Ovary (tissue), 9 donors: Measurements from ENCODE around the gene NKD2. TPM values are rescaled to one million over a fixed set of nuclear protein-coding genes. Genes with fewer than 3 reads are reported as not detected.
A peak's percentile ranks its signal among the peaks of the same experiment; 100 is the strongest.

Experiments used
- DNase-seq, 5 donors: peaks; one replicate each; pipeline ENCODE4 v3.0.0-alpha.2; 2019 to 2020
- H3K27ac ChIP-seq, 2 donors: fragments of 200-600 bp; one replicate each; pipeline versions ENCODE4 v1.5.1 to v1.8.0; 2019 to 2022
- H3K27me3 ChIP-seq: fragments of 200-600 bp; one replicate; pipeline ENCODE4 v1.8.0; 2022
- H3K36me3 ChIP-seq: fragments of 200-600 bp; sonication (generic); one replicate; pipeline ENCODE4 v1.5.1; 2019
- H3K4me1 ChIP-seq: one replicate; pipeline ENCODE4 v1.8.1; 2013; ENCODE audit warnings: mild to moderate bottlenecking, moderate library complexity; ENCODE audit not compliant: insufficient read depth
- H3K4me3 ChIP-seq: fragments of 200-600 bp; sonication (generic); one replicate; pipeline ENCODE4 v1.5.1; 2017
- H3K9me3 ChIP-seq, 2 donors: fragments of 200-600 bp in 1 of 2; sonication (generic) in 1 of 2; one replicate each; pipeline versions ENCODE4 v1.5.1 to v1.8.1; 2013 to 2019; ENCODE audit warnings: mild to moderate bottlenecking in 1 of 2, moderate library complexity in 1 of 2
- CTCF ChIP-seq, 3 donors: fragments of 450-650 bp in 2 of 3; fragments of 200-600 bp in 1 of 3; IDR thresholded peaks; one replicate each; pipeline versions ENCODE4 v1.5.1 to v1.8.0; 2016 to 2022; ENCODE audit warnings: antibody characterized with exemption in 3 of 3, mild to moderate bottlenecking in 1 of 3
- EP300 ChIP-seq: sonication (generic); formaldehyde crosslinking; IDR thresholded peaks from one replicate; pipeline ENCODE4 v1.6.1; 2017; ENCODE audit warnings: antibody characterized with exemption
- POLR2A ChIP-seq: fragments of 450-650 bp; IDR thresholded peaks from one replicate; pipeline ENCODE4 v1.6.1; 2017; ENCODE audit warnings: antibody characterized with exemption, mild to moderate bottlenecking, moderate library complexity
- WGBS, 3 donors: extraction: QIAGEN DNeasy Blood & Tissue Kit in 1 of 3; methylation state at CpG; one replicate each; pipeline versions ENCODE4 v1.1.5 to v1.1.7; 2013 to 2017; 5-methylcytosine and 5-hydroxymethylcytosine counted together
- intact Hi-C, 4 donors: fragments of 100-400 bp; cut with DNase I; formaldehyde crosslinking; loops; one replicate each; pipeline versions ENCODE4 v1.11.0 to v1.15.1; 2022 to 2023
- polyA plus RNA-seq, 2 donors: library from polyadenylated mRNA; stranded (reverse); fragments of 200-250 nt in 1 of 2; fragments of 350-450 nt in 1 of 2; fragmentation: Illumina TruSeq in 1 of 2; extraction: RNeasy Lipid Tissue Mini Kit (QIAGEN cat#74804) in 1 of 2; gene quantifications; one replicate each; pipeline ENCODE4 v1.2.3, GENCODE V29; 2013 to 2014
- total RNA-seq, 7 donors: library from RNA; depleted of rRNA in 2 of 7; stranded (reverse); fragments of >200 nt in 2 of 7; fragmentation: NEBNext Ultra II Directional in 3 of 7; extraction: Animal tissue kit (Norgen Biotek cat#: 25700) in 3 of 7; gene quantifications; one replicate each; pipeline versions ENCODE4 v1.1.0 to v1.2.4, GENCODE V29; 2016 to 2023
- donor health status: DM: no; HTN: no; CAD: no; lungs with moderate emphysema.
- donor health status: DM: no; HTN: no; CAD: no.
- donor health status: Bipolar disorder and iron deficiency.
- donor health status: DM: yes; HTN: yes; CAD: no.
- donor health status: DM: no; HTN: no; CAD: no.
- donor health status: DM: yes; HTN: yes; CAD: no.

NKD2 gene
- total and polyA plus RNA-seq, 9 donors = 0.33 to 17.2 (median 1.4) TPM; not detected in 1

GRCh38 chr5:1057485-1058082 is 49.0 kb downstream of the NKD2 start:
- 82 to 88% (median 84%) methylated on average over 33 to 36 of the region's 36 CpGs for WGBS, 3 donors
- intact Hi-C loops = no loop called here
- Histone ChIP-seq H3K9me3 (no peaks in the 10 kb centered on the region), H3K4me1 (no peaks in the 10 kb centered on the region), H3K4me3 (no peak overlapping the region), H3K27ac (no peak overlapping the region), H3K36me3 (no peaks in the 10 kb centered on the region), H3K27me3 (no peaks in the 10 kb centered on the region)
- no peak for TF ChIP-seq POLR2A
- no peak for TF ChIP-seq EP300
- no peak for TF ChIP-seq CTCF (IDR thresholded peaks at IDR 0.05)
- DNase-seq = peak in 1 of 5 donors; percentile 18

- 87 to 93% (median 88%) methylated on average over 36 of the region's 36 CpGs for WGBS, 3 donors
- Histone ChIP-seq H3K27me3 (no peaks in the 10 kb centered on the region), H3K4me1 (no peaks in the 10 kb centered on the region), H3K27ac (no peak overlapping the region), H3K9me3 (no peaks in the 10 kb centered on the region), H3K36me3 (no peaks in the 10 kb centered on the region), H3K4me3 (no peak overlapping the region)
- intact Hi-C loops = no loop called here
- peak in 1 of 5 donors; percentile 19 for DNase-seq
- TF ChIP-seq POLR2A = no peak
- no peak for TF ChIP-seq EP300
- TF ChIP-seq CTCF (IDR thresholded peaks at IDR 0.05) = no peak
Observed at GRCh38 chr5:1058083-1058945, 49.7 kb downstream of the NKD2 start.

- H3K27ac ChIP-seq = no peak overlapping the region
- WGBS, 3 donors = 87 to 89% (median 89%) methylated on average over 34 of the region's 34 CpGs
- no peaks in the 10 kb centered on the region for H3K36me3 ChIP-seq
- H3K4me1 ChIP-seq = no peaks in the 10 kb centered on the region
- no peaks in the 10 kb centered on the region for H3K9me3 ChIP-seq
- H3K4me3 ChIP-seq = no peak overlapping the region
- DNase-seq = peak in 1 of 5 donors; percentile 19
- TF ChIP-seq CTCF (IDR thresholded peaks at IDR 0.05) (no peak), EP300 (no peak), POLR2A (no peak)
- no peaks in the 10 kb centered on the region for H3K27me3 ChIP-seq
- intact Hi-C loops = no loop called here
Observed at GRCh38 chr5:1058988-1059883, 50.6 kb downstream of the NKD2 start.

- intact Hi-C loops = no loop called here
- H3K36me3 ChIP-seq = no peaks in the 10 kb centered on the region
- H3K27me3 ChIP-seq = no peaks in the 10 kb centered on the region
- no peaks in the 10 kb centered on the region for H3K9me3 ChIP-seq
- TF ChIP-seq CTCF (IDR thresholded peaks at IDR 0.05) (no peak), POLR2A (no peak), EP300 (no peak)
- no peak overlapping the region for H3K27ac ChIP-seq
- no peaks in the 10 kb centered on the region for H3K4me1 ChIP-seq
- peak in 1 of 5 donors; percentile 7 for DNase-seq
- H3K4me3 ChIP-seq = no peak overlapping the region
- WGBS, 3 donors = 79 to 84% (median 83%) methylated on average over 17 of the region's 17 CpGs
Observed at GRCh38 chr5:1059884-1060263, 51.3 kb downstream of the NKD2 start.
